ENCODE results near the gene HDAC4.

HDAC4 gene

DNA sequence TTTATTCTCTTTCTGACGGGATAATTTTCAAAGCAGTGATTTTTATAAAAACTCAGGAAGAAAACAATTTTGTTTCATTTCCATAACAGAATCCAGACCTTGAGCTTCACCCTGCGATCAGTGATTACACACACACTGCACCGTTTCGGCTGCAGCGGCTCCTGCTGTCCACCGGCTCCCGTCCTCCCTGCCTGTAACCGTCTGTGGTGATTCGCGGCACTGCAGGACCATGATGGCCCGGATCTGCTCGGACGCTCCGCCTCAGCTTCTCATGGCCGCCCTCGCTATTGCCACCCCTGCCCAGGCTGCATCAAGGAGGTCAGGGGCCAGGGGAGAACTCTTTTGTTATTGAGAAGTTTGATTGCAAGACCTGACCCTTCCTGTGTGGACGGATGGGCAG lies 306.9 kb downstream of the HDAC4 start:
- H3K9ac ChIP-seq (ENCODE audit: low read depth, low read length): no peak overlapping the region
- H3K36me3 ChIP-seq (ENCODE audit: control insufficient read depth, insufficient read depth, low read length): peaks cover 10% of the 10 kb centered on the region
- no peaks in the 10 kb centered on the region for H3K4me1 ChIP-seq (ENCODE audit: control insufficient read depth, insufficient read depth, low read length)
- H3K9me3 ChIP-seq (ENCODE audit: control insufficient read depth, insufficient read depth, low read length): no peaks in the 10 kb centered on the region
- H3K27me3 ChIP-seq (ENCODE audit: control insufficient read depth, insufficient read depth, low read length): no peaks in the 10 kb centered on the region
- H3K4me3 ChIP-seq (ENCODE audit: low read depth, low read length): no peak overlapping the region

DNA sequence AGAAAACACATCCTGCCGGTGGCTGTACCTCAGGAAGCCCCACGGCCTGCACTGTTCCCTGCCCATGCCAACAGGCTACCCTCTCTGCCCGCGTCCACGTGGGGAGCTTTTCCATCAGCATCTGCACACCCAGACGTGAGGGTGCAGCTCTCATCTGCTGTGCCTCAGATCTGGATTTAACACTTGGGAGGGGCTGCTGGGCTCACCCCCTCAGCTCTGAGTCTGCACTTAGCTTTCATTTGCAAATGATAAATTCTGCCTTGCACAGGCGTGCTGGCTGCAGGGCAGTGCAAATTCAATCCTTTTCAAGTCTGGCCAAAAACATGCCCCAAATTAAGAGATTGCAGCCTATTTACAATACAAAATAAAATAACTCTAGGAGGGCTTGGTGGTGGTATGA lies 307.3 kb downstream of the HDAC4 start:
- no peak overlapping the region for H3K9ac ChIP-seq (ENCODE audit: low read depth, low read length)
- H3K36me3 ChIP-seq (ENCODE audit: control insufficient read depth, insufficient read depth, low read length): peaks cover 10% of the 10 kb centered on the region

DNA sequence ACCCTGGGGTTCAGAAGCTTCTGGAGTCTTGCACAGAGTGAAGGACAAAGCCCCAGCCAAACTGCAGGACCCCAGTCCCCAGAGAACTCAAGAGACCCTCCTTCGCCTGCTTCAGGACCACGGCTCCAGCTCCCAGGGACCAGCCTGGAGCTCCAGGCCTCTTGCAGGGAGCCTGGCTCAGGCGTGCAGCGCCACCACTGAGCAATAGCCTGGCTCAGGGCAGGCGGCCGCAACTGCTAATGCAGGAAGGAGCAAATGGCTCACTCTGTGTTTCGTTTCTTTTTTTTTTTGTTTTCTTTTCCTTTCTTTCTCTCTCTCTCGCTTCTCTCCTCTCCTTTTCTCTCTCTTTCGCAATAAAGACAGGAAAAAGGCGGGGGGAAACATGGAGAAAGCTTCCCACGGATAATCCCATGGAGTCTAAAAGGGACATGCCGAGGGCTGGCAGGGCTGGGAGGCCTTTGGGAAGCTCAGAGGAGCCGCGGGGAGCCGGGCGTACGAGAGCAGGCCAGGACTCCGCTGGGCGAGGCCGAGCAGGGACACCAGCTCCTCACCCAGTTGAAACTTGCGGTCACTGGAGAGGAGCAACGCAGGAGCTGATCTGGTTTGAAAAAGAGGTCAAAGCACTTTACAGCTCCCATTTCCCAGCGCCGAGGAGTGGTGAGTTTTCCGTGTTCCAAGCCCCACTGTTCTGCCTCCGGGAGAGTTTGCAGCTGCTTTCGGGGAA lies 308.1 kb downstream of the HDAC4 start:
- Histone ChIP-seq H3K9me3 (ENCODE audit: control insufficient read depth, insufficient read depth, low read length) (no peaks in the 10 kb centered on the region), H3K27me3 (ENCODE audit: control insufficient read depth, insufficient read depth, low read length) (no peaks in the 10 kb centered on the region), H3K4me3 (ENCODE audit: low read depth, low read length) (no peak overlapping the region), H3K4me1 (ENCODE audit: control insufficient read depth, insufficient read depth, low read length) (no peaks in the 10 kb centered on the region), H3K36me3 (ENCODE audit: control insufficient read depth, insufficient read depth, low read length) (peaks cover 10% of the 10 kb centered on the region), H3K9ac (ENCODE audit: low read depth, low read length) (no peak overlapping the region)

More for the DNA sequence above, 307.3 kb downstream of the HDAC4 start:
- H3K4me1 ChIP-seq (ENCODE audit: control insufficient read depth, insufficient read depth, low read length): no peaks in the 10 kb centered on the region
- no peak overlapping the region for H3K4me3 ChIP-seq (ENCODE audit: low read depth, low read length)
- no peaks in the 10 kb centered on the region for H3K9me3 ChIP-seq (ENCODE audit: control insufficient read depth, insufficient read depth, low read length)
- no peaks in the 10 kb centered on the region for H3K27me3 ChIP-seq (ENCODE audit: control insufficient read depth, insufficient read depth, low read length)

DNA sequence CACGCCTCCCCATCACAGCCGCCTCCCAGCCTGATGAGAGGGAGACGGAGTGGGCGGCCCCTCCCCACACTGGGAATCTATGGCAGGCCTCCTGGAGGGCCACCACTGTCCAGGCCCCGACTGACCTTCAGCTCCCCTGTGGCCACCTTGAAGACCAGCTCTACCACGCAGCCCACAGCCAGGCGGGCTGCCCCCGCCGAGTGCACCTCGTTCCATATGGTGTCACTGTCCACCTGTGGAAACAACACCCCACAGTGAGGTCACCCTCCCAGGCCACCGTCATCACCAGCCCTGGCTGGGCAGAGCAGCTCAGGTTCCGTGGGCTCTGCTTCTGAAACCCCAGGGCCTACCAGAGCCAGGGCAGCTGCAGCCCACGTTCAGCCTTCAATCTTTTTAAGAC lies 310.9 kb downstream of the HDAC4 start:
- Histone ChIP-seq H3K9ac (ENCODE audit: low read depth, low read length) (no peak overlapping the region), H3K9me3 (ENCODE audit: control insufficient read depth, insufficient read depth, low read length) (no peaks in the 10 kb centered on the region), H3K4me3 (ENCODE audit: low read depth, low read length) (no peak overlapping the region), H3K27me3 (ENCODE audit: control insufficient read depth, insufficient read depth, low read length) (no peaks in the 10 kb centered on the region), H3K36me3 (ENCODE audit: control insufficient read depth, insufficient read depth, low read length) (peaks cover 6% of the 10 kb centered on the region), H3K4me1 (ENCODE audit: control insufficient read depth, insufficient read depth, low read length) (no peaks in the 10 kb centered on the region)

DNA sequence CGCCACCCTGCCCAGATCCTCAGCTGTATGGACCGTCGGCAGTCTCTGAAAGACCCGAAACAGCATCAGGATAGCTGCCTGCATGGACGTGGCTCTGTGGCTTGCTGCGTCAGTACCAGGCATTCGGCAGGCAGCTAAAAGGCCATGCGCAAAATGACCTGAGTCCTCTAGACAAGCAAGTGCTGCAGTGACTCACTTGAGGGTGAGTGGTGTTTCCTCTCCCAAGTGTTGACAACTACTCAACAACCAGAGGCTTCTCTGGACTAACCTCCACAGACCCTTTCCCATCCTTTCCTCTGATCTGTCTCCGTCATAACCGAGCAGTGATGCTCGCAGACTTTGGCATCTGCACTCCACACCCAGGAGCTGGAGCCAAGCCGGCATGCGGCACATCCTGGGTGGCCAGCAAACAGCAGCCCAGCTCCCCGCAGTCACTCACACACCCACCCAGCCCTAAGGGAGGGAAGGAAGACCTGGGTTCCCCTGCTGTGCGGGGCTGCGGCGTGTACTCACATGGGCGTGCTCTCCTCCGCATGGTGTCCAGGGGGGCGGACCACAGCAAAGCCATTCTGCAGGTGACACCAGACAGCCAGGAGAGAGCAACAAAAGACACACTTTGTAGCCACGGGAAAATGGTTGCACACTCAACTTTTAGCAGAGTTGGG lies 313.6 kb downstream of the HDAC4 start:
- H3K27me3 ChIP-seq (ENCODE audit: control insufficient read depth, insufficient read depth, low read length): no peaks in the 10 kb centered on the region
- no peaks in the 10 kb centered on the region for H3K9me3 ChIP-seq (ENCODE audit: control insufficient read depth, insufficient read depth, low read length)
- no peak overlapping the region for H3K4me3 ChIP-seq (ENCODE audit: low read depth, low read length)
- H3K9ac ChIP-seq (ENCODE audit: low read depth, low read length): no peak overlapping the region
- H3K36me3 ChIP-seq (ENCODE audit: control insufficient read depth, insufficient read depth, low read length): peaks cover 15% of the 10 kb centered on the region
- H3K4me1 ChIP-seq (ENCODE audit: control insufficient read depth, insufficient read depth, low read length): no peaks in the 10 kb centered on the region

GRCh38 chr2:239086325-239087020 lies 314.3 kb downstream of the HDAC4 start:
- Histone ChIP-seq H3K27me3 (ENCODE audit: control insufficient read depth, insufficient read depth, low read length) (no peaks in the 10 kb centered on the region), H3K36me3 (ENCODE audit: control insufficient read depth, insufficient read depth, low read length) (peaks cover 17% of the 10 kb centered on the region), H3K4me3 (ENCODE audit: low read depth, low read length) (no peak overlapping the region), H3K9ac (ENCODE audit: low read depth, low read length) (no peak overlapping the region), H3K4me1 (ENCODE audit: control insufficient read depth, insufficient read depth, low read length) (no peaks in the 10 kb centered on the region), H3K9me3 (ENCODE audit: control insufficient read depth, insufficient read depth, low read length) (no peaks in the 10 kb centered on the region)

DNA sequence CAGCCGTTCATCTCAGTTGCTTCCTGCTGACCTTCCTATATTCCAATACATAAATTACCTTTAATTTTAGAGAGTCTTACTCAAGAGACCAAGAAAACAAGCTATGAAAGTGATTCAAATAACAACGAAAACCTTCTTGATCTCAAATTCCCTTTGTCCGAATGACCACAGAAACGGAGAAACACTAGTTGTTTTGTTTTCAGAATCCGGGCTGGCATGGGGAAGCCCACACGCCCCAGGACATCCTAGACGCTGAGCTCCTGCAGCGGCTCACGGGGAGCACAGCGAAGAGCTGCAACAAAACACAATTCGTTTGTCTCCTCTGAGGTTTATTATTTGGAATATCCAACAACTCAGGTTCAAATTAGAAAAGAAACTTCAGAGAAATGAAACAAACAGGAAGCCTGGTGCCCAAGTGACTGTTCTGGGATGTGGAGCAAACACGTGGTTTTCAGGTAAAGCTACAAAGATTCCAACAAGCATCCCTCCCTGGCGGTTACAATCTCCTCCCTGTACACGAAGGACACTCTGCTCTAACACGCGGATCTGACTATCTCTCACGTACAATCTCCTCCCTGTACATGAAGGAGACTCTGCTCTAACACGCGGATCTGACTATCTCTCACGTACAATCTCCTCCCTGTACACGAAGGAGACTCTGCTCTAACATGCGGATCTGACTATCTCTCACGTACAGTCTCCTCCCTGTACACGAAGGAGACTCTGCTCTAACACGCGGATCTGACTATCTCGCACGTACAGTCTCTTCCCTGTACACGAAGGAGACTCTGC lies 315.4 kb downstream of the HDAC4 start:
- Histone ChIP-seq H3K27me3 (ENCODE audit: control insufficient read depth, insufficient read depth, low read length) (no peaks in the 10 kb centered on the region), H3K4me3 (ENCODE audit: low read depth, low read length) (no peak overlapping the region), H3K36me3 (ENCODE audit: control insufficient read depth, insufficient read depth, low read length) (peaks cover 24% of the 10 kb centered on the region), H3K9me3 (ENCODE audit: control insufficient read depth, insufficient read depth, low read length) (no peaks in the 10 kb centered on the region), H3K9ac (ENCODE audit: low read depth, low read length) (no peak overlapping the region), H3K4me1 (ENCODE audit: control insufficient read depth, insufficient read depth, low read length) (no peaks in the 10 kb centered on the region)

- no peaks in the 10 kb centered on the region for H3K4me1 ChIP-seq (ENCODE audit: control insufficient read depth, insufficient read depth, low read length)
- no peak overlapping the region for H3K9ac ChIP-seq (ENCODE audit: low read depth, low read length)
- H3K36me3 ChIP-seq (ENCODE audit: control insufficient read depth, insufficient read depth, low read length): peaks cover 21% of the 10 kb centered on the region
- H3K9me3 ChIP-seq (ENCODE audit: control insufficient read depth, insufficient read depth, low read length): no peaks in the 10 kb centered on the region
- no peak overlapping the region for H3K4me3 ChIP-seq (ENCODE audit: low read depth, low read length)
- no peaks in the 10 kb centered on the region for H3K27me3 ChIP-seq (ENCODE audit: control insufficient read depth, insufficient read depth, low read length)
These were observed 316.8 kb downstream of the HDAC4 start for GRCh38 chr2:239084007-239084406.

DNA sequence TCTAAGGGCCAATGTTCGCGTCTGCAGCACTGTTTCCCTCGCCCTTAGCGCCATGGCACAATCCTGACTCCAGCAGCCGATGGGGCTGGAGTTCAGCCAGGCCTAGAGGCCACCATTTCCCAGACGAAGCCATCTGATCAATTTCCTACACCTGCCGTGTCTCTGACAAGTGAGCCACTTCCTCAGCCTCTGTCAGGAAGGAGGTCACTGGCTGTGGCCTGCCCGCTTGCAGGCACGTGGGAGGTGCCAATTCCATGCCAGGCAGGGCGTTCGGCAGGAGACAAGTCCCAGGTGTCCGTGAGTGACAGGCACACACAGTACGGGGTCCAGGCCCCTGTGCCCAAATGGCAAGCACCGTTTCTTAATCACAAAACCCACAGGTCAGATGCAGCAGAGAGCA lies 318.4 kb downstream of the HDAC4 start:
- Histone ChIP-seq H3K9ac (ENCODE audit: low read depth, low read length) (no peak overlapping the region), H3K4me3 (ENCODE audit: low read depth, low read length) (no peak overlapping the region), H3K4me1 (ENCODE audit: control insufficient read depth, insufficient read depth, low read length) (no peaks in the 10 kb centered on the region), H3K36me3 (ENCODE audit: control insufficient read depth, insufficient read depth, low read length) (peaks cover 18% of the 10 kb centered on the region), H3K9me3 (ENCODE audit: control insufficient read depth, insufficient read depth, low read length) (no peaks in the 10 kb centered on the region), H3K27me3 (ENCODE audit: control insufficient read depth, insufficient read depth, low read length) (no peaks in the 10 kb centered on the region)

DNA sequence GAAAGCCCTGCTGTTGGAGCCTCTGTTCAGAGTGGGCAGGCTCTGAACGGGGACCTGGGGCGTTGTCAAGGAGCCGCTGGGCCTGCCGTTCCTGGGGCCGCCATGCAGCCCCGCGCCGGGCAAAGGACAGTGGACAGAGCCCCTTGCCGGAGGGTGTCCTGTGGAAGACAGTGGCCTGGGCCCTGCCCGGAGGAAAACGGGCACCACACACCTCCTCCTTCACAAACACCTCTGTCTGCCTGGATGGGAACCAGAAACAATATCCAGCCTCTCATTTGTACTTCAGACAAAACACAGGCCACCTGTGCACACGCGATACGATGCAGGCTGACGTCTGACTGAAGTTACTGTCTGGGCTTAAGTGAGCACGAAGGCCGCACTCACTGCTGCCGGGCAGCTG lies 319.2 kb downstream of the HDAC4 start:
- no peak overlapping the region for H3K4me3 ChIP-seq (ENCODE audit: low read depth, low read length)
- peaks cover 18% of the 10 kb centered on the region for H3K36me3 ChIP-seq (ENCODE audit: control insufficient read depth, insufficient read depth, low read length)
- H3K9ac ChIP-seq (ENCODE audit: low read depth, low read length): no peak overlapping the region
- H3K27me3 ChIP-seq (ENCODE audit: control insufficient read depth, insufficient read depth, low read length): no peaks in the 10 kb centered on the region
- no peaks in the 10 kb centered on the region for H3K9me3 ChIP-seq (ENCODE audit: control insufficient read depth, insufficient read depth, low read length)
- no peaks in the 10 kb centered on the region for H3K4me1 ChIP-seq (ENCODE audit: control insufficient read depth, insufficient read depth, low read length)

DNA sequence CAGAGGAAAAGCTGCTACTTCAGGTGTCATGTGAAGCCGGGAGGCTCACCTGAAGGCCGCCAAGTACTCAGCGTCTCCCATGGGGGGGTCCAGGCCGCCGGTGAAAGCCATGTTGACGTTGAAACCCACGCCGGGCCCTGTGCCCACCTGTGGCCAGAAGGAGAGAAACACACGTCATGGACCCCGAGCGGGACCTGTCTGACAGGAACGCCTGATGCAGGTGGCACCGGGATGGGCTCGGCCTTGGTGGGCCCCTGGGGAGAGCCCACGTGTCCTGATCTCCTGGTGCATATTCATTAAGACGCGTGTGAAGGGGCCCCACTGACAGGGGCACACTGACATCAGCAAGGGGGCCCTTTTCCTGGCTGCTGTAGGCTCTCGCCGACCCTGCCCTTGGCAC lies 319.8 kb downstream of the HDAC4 start:
- Histone ChIP-seq H3K36me3 (ENCODE audit: control insufficient read depth, insufficient read depth, low read length) (peaks cover 18% of the 10 kb centered on the region), H3K9ac (ENCODE audit: low read depth, low read length) (no peak overlapping the region), H3K4me1 (ENCODE audit: control insufficient read depth, insufficient read depth, low read length) (no peaks in the 10 kb centered on the region), H3K9me3 (ENCODE audit: control insufficient read depth, insufficient read depth, low read length) (no peaks in the 10 kb centered on the region), H3K27me3 (ENCODE audit: control insufficient read depth, insufficient read depth, low read length) (no peaks in the 10 kb centered on the region), H3K4me3 (ENCODE audit: low read depth, low read length) (no peak overlapping the region)

Data from iPS-15b (cell line).